Measurements from ENCODE around the gene ANKLE2. TPM values are rescaled to one million over a fixed set of nuclear protein-coding genes. Genes with fewer than 3 reads are reported as not detected.

The ANKLE2 gene
- polyA plus RNA-seq, 1 donor (not counting 4 experiments of a cell fraction or from before 2014, with no cell fraction given), result 109 TPM

DNA sequence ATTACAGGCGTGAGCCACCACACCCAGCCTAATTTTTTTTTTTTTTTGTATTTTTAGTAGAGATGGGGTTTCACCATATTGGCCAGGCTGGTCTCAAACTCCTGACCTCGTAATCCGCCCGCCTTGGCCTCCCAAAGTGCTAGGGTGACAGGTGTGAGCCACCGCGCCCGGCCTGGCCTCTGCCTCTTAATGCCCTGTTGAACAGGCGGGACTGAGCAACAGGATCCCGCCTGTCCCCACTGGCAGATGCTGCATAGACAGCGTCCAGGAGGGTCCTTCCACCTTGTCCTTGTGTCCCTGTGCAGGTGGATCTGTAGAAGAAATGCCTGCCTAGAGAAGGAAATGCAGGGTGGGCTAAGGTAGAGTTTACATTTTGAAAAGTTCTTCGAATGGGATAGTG, 45.3 kb downstream of the ANKLE2 start:
- H3K27me3 ChIP-seq (ENCODE audit: control insufficient read depth, extremely low read depth, insufficient read depth, low read length), result no peaks in the 10 kb centered on the region
- no peak for FAIRE-seq
- TF ChIP-seq, protein P1, sequence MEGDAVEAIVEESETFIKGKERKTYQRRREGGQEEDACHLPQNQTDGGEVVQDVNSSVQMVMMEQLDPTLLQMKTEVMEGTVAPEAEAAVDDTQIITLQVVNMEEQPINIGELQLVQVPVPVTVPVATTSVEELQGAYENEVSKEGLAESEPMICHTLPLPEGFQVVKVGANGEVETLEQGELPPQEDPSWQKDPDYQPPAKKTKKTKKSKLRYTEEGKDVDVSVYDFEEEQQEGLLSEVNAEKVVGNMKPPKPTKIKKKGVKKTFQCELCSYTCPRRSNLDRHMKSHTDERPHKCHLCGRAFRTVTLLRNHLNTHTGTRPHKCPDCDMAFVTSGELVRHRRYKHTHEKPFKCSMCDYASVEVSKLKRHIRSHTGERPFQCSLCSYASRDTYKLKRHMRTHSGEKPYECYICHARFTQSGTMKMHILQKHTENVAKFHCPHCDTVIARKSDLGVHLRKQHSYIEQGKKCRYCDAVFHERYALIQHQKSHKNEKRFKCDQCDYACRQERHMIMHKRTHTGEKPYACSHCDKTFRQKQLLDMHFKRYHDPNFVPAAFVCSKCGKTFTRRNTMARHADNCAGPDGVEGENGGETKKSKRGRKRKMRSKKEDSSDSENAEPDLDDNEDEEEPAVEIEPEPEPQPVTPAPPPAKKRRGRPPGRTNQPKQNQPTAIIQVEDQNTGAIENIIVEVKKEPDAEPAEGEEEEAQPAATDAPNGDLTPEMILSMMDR (optimal IDR thresholded peaks at IDR 0.05 in 1 of 3, IDR thresholded peaks at IDR 0.05 in 1 of 3, conservative IDR thresholded peaks at IDR 0.05 in 1 of 3; ENCODE audit: extremely low read depth in 1 of 3, insufficient read depth in 2 of 3, low read length in 3 of 3), result no peak
- no peak for TF ChIP-seq EZH2 (IDR thresholded peaks at IDR 0.05; ENCODE audit: low read length)
- H3K36me3 ChIP-seq (ENCODE audit: control insufficient read depth in 2 of 2, extremely low read depth in 1 of 2, insufficient read depth in 2 of 2, low read length in 2 of 2), result peaks cover 11 to 41% of the 10 kb centered on the region in 2 experiments
- no peaks in the 10 kb centered on the region for H3K9me3 ChIP-seq (ENCODE audit: control insufficient read depth, low read depth, low read length)
- no peak overlapping the region for H3K27ac ChIP-seq (ENCODE audit: control insufficient read depth, insufficient read depth, low read length)
- dilution Hi-C loops (cut with MboI; ENCODE audit: extremely low pct_ligation_motif_present, low sequenced_read_pairs), result no loop called here
- no peak overlapping the region for H3K9ac ChIP-seq (ENCODE audit: control insufficient read depth, extremely low read depth, insufficient read depth, low read length)
- no peak overlapping the region for H2AFZ ChIP-seq (ENCODE audit: control insufficient read depth, low read length)
- H3K9me1 ChIP-seq (ENCODE audit: control insufficient read depth, extremely low read depth, insufficient read depth, low read length), result no peaks in the 10 kb centered on the region
- DNase-seq (ENCODE audit: low read depth, low spot score), result no peak
- H4K20me1 ChIP-seq (ENCODE audit: control insufficient read depth, extremely low read depth, insufficient read depth, low read length), result peaks cover 11% of the 10 kb centered on the region
- H3K79me2 ChIP-seq (ENCODE audit: control insufficient read depth, insufficient read depth, low read length), result peaks cover 48% of the 10 kb centered on the region
- H3K4me3 ChIP-seq (ENCODE audit: control insufficient read depth in 2 of 3, extremely low read depth in 1 of 3, insufficient read depth in 2 of 3, low read depth in 1 of 3, low read length in 3 of 3), result no peak overlapping the region
- H3K4me2 ChIP-seq (ENCODE audit: control insufficient read depth, extremely low read depth, insufficient read depth, low read depth, low read length), result no peak overlapping the region
- H3K4me1 ChIP-seq (ENCODE audit: control insufficient read depth, extremely low read depth, insufficient read depth, low read length), result peaks cover 10% of the 10 kb centered on the region

DNA sequence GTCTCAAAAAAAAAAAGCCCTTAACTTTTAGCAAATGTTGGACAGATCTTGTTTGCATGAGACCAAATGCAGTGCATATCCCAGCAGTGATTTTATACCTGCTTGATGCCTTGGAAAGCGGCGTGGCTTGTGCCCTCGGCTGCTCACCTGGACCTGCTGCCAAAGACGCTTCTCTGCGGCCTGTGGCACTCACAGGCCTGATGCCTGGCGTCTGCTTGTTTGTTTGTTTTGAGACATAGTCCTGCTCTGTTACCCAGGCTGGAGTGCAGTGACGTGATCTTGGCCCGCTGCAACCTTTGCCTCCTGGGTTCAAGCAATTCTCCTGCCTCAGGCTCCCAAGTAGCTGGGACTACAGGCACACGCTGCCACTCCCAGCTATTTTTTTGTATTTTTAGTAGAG, 45.8 kb downstream of the ANKLE2 start:
- Histone ChIP-seq H3K9me1 (ENCODE audit: control insufficient read depth, extremely low read depth, insufficient read depth, low read length) (no peaks in the 10 kb centered on the region), H4K20me1 (ENCODE audit: control insufficient read depth, extremely low read depth, insufficient read depth, low read length) (peaks cover 11% of the 10 kb centered on the region), H3K4me1 (ENCODE audit: control insufficient read depth, extremely low read depth, insufficient read depth, low read length) (peaks cover 10% of the 10 kb centered on the region), H3K27ac (ENCODE audit: control insufficient read depth, insufficient read depth, low read length) (no peak overlapping the region), H3K4me3 (ENCODE audit: control insufficient read depth in 2 of 3, extremely low read depth in 1 of 3, insufficient read depth in 2 of 3, low read depth in 1 of 3, low read length in 3 of 3) (no peak overlapping the region), H3K36me3 (ENCODE audit: control insufficient read depth in 2 of 2, extremely low read depth in 1 of 2, insufficient read depth in 2 of 2, low read length in 2 of 2) (peaks cover 6 to 38% of the 10 kb centered on the region in 2 experiments), H2AFZ (ENCODE audit: control insufficient read depth, low read length) (no peak overlapping the region), H3K27me3 (ENCODE audit: control insufficient read depth, extremely low read depth, insufficient read depth, low read length) (no peaks in the 10 kb centered on the region), H3K4me2 (ENCODE audit: control insufficient read depth, extremely low read depth, insufficient read depth, low read depth, low read length) (no peak overlapping the region), H3K9me3 (ENCODE audit: control insufficient read depth, low read depth, low read length) (no peaks in the 10 kb centered on the region), H3K9ac (ENCODE audit: control insufficient read depth, extremely low read depth, insufficient read depth, low read length) (no peak overlapping the region), H3K79me2 (ENCODE audit: control insufficient read depth, insufficient read depth, low read length) (peaks cover 53% of the 10 kb centered on the region)
- dilution Hi-C loops (cut with MboI; ENCODE audit: extremely low pct_ligation_motif_present, low sequenced_read_pairs), result no loop called here
- no peak for FAIRE-seq
- no peak for DNase-seq (ENCODE audit: low read depth, low spot score)
- no peak for TF ChIP-seq EZH2 (IDR thresholded peaks at IDR 0.05; ENCODE audit: low read length)
- TF ChIP-seq, protein P1 (optimal IDR thresholded peaks at IDR 0.05 in 1 of 3, IDR thresholded peaks at IDR 0.05 in 1 of 3, conservative IDR thresholded peaks at IDR 0.05 in 1 of 3; ENCODE audit: extremely low read depth in 1 of 3, insufficient read depth in 2 of 3, low read length in 3 of 3), result no peak

Measured in keratinocyte (primary cell).